RWPE1 (cell line): ENCODE measurements around the gene ANKFY1.

Experiments used
- CTCF ChIA-PET: fragments of 350-600 bp; sonication (Branson Sonifier 250); formaldehyde crosslinking; extraction: SDS; loops from one replicate; lab custom pipeline; 2021; lab: Yijun Ruan, JAX
- POLR2A ChIA-PET: fragments of 400-600 bp; formaldehyde crosslinking; extraction: SDS; loops from one replicate; lab custom pipeline; 2020; ENCODE audit warnings: antibody characterized with exemption; ENCODE audit not compliant: low non-redundant PET; lab: Yijun Ruan, JAX
- DNase-seq: peaks from one replicate; pipeline ENCODE4 v3.0.0; 2012; ENCODE audit warnings: low spot score
- H3K27ac ChIP-seq: fragments of 450-650 bp; 2 replicates; pipeline ENCODE4 v1.5.1; 2017
- TF ChIP-seq, protein P1 (sequence below): fragments of 450-650 bp; conservative IDR thresholded peaks from 2 replicates; pipeline ENCODE4 v1.5.1; 2017; ENCODE audit warnings: low read depth, mild to moderate bottlenecking

The ANKFY1 gene

DNA sequence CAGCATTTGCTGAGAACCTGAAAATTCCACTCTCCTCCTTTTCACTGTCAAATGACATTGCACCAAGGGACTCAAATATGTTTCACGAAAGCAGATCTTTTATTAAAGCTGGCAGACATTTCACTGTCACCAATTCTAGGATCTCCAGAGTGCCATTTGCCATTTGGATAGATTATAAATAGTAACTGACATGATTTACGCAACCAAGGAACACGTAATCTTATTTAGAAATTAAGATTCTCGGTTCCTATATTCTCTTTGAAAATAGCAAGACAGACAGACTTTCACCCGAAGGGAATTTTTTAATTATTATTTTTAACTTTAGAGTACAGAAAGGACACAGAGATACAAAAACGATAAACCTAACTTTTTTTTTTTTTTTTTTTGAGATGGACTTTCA is 49.6 kb downstream of the ANKFY1 start:
- DNase-seq: no peak
- H3K27ac ChIP-seq: no peak overlapping the region
- ChIA-PET CTCF (interaction anchor here (0.6 to 2.7 kb wide), 3 partner anchors 29 to 199 kb away, joined by 3 to 12 read pairs (median 3); no protein-coding TSS in a partner anchor), POLR2A (no interaction called here)
- TF ChIP-seq, protein P1, sequence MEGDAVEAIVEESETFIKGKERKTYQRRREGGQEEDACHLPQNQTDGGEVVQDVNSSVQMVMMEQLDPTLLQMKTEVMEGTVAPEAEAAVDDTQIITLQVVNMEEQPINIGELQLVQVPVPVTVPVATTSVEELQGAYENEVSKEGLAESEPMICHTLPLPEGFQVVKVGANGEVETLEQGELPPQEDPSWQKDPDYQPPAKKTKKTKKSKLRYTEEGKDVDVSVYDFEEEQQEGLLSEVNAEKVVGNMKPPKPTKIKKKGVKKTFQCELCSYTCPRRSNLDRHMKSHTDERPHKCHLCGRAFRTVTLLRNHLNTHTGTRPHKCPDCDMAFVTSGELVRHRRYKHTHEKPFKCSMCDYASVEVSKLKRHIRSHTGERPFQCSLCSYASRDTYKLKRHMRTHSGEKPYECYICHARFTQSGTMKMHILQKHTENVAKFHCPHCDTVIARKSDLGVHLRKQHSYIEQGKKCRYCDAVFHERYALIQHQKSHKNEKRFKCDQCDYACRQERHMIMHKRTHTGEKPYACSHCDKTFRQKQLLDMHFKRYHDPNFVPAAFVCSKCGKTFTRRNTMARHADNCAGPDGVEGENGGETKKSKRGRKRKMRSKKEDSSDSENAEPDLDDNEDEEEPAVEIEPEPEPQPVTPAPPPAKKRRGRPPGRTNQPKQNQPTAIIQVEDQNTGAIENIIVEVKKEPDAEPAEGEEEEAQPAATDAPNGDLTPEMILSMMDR: no peak

DNA sequence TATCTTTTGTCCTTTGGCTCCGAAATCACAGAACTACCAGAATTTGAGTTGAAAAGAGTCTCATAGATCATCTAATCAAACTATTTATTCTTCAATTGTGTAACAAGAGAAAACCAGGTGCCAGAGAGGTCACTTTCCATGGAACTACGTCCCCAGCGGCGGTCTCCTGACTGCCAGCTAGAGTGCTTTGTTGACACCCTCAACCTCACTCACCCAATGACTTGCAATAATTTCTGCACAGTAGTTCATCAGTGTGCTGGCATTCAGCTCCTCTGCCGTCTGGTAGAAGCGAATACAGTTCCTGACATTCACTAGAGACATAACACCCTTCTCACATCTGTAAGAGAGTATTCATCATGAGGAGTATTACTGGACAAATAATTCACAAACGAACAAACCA is 54.2 kb downstream of the ANKFY1 start:
- no peak for DNase-seq
- ChIA-PET POLR2A (no interaction called here), CTCF (no interaction called here)
- H3K27ac ChIP-seq: no peak overlapping the region
- TF ChIP-seq, protein P1: no peak

DNA sequence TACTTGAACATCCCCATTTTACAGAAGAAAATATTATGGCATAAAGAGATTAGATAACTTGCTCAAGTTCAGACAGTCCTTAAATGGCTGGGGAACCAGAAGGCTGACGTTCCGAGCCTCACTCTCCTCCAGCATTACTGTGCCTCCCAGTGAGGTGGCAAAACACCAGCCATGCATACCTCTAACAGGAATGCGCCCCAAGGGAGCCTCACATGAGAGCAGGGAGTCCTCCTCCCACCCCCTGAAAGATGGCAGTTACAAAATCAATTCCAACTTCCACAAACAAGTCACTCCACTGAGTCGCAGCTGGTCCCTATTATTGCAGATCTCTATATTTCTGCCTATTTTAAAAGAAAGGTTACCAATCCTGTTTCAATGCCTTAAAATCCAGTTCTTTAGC is 55.5 kb downstream of the ANKFY1 start:
- H3K27ac ChIP-seq: no peak overlapping the region
- ChIA-PET CTCF (no interaction called here), POLR2A (interaction anchor here (0.6 kb wide), 1 partner anchor 159 kb away, joined by 3 read pairs; the partner anchor contains the start of gene UBE2G1)
- no peak for DNase-seq
- TF ChIP-seq, protein P1: no peak

DNA sequence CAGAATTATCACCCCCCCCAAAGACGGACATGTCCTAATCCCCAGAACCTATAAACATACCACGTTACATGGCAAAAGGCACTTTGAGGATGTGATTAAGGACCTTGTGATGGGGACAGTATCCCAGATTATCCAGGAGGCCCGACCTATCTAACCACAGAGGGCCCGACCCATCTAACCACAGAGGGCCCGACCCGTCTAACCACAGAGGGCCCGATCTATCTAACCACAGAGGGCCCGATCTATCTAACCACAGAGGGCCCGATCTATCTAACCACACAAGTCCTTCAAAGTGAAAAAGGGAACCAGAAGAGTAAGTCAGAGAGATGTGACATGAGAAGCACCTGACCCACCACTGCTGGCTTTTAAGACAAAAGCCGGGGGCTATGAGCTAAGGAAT is 56.8 kb downstream of the ANKFY1 start:
- no peak overlapping the region for H3K27ac ChIP-seq
- DNase-seq: no peak
- ChIA-PET POLR2A (no interaction called here), CTCF (interaction anchor here (0.6 kb wide), 1 partner anchor 11 kb away, joined by 3 read pairs; no protein-coding TSS in a partner anchor)
- TF ChIP-seq, protein P1: no peak

DNA sequence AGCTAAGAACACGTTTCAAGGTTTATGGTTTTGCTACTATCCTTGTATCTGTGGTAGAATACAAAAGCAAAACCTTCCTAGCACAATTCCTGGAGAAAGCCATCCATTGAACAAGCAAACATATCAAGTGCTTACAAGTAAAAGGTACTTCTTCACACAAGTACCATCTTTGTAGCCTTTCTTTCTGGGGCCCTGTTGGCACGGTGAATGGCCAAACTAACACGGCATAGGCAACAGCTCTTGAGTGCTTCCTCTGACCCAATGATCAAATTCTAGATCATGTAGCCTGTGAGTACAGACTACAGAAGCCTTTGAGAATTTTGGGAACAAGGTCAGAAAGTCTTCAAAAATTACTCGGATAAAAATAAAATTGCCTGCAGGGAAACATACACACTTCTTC is 57.9 kb downstream of the ANKFY1 start:
- ChIA-PET POLR2A (no interaction called here), CTCF (interaction anchor here (0.6 kb wide), 1 partner anchor 318 kb away, joined by 4 read pairs; no protein-coding TSS in a partner anchor)
- H3K27ac ChIP-seq: no peak overlapping the region
- TF ChIP-seq, protein P1: no peak
- no peak for DNase-seq

DNA sequence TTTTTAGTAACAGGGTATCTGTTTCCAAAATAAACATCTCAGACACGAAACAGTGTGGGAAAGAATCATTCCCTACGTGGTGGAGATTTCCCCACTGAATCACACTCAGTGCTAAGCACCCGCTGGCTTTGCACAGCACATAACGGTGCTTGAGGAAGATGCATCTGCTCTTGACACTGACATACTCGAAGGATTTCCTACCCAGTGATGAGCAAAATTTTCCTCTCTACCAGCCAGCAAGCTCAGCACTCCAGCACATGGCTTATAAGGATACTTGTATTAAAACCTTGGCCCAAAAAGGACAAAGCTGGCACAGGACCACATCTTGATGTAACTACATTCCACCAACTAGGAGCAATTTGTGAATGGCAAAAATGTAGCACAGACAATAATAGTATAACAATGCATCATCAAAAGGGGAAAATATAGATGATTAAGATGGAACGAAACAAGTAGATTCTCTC is 59.0 kb downstream of the ANKFY1 start:
- H3K27ac ChIP-seq: no peak overlapping the region
- no peak for DNase-seq
- CTCF ChIA-PET: interaction anchor here (0.6 to 0.7 kb wide), 2 partner anchors 9 to 211 kb away, joined by 3 read pairs; no protein-coding TSS in a partner anchor
- POLR2A ChIA-PET: no interaction called here
- TF ChIP-seq, protein P1: no peak
